Right forelimb (tissue), 1 donor: ENCODE results near the gene EDRF1.
"Not testable (repeated sequence)": the region's sequence is repeated elsewhere in the genome, so short reads cannot be mapped to it uniquely, and the experiment has no call there.

Experiments used
- DNase-seq: peaks from one replicate; pipeline ENCODE4 v3.0.0-alpha.2; 2018

EDRF1 gene

GRCh38 chr10:125707541-125708468 is 11.7 kb upstream of the EDRF1 start:
- DNase-seq = no peak

- DNase-seq = no peak
Measured at GRCh38 chr10:125708971-125709503, 10.5 kb upstream of the EDRF1 start.

- DNase-seq = no peak
Measured at GRCh38 chr10:125709553-125710474, 9.7 kb upstream of the EDRF1 start.

GRCh38 chr10:125711110-125711750 is 8.3 kb upstream of the EDRF1 start:
- no peak for DNase-seq

- DNase-seq = not testable (repeated sequence)
Measured at GRCh38 chr10:125714728-125715127, 4.8 kb upstream of the EDRF1 start.

GRCh38 chr10:125720002-125720382 is 483 bp downstream of the EDRF1 start:
- DNase-seq = no peak

GRCh38 chr10:125721035-125721434 is 1.5 kb downstream of the EDRF1 start:
- no peak for DNase-seq

GRCh38 chr10:125722811-125723210 is 3.3 kb downstream of the EDRF1 start:
- DNase-seq = no peak

GRCh38 chr10:125726914-125727313 is 7.4 kb downstream of the EDRF1 start:
- DNase-seq = no peak

GRCh38 chr10:125727436-125727835 is 7.9 kb downstream of the EDRF1 start:
- no peak for DNase-seq

- no peak for DNase-seq
Measured at GRCh38 chr10:125734148-125734547, 14.6 kb downstream of the EDRF1 start.

- no peak for DNase-seq
Measured at GRCh38 chr10:125734823-125735222, 15.3 kb downstream of the EDRF1 start.

GRCh38 chr10:125738206-125738605 is 18.7 kb downstream of the EDRF1 start:
- DNase-seq = no peak

GRCh38 chr10:125739994-125740679 is 20.6 kb downstream of the EDRF1 start:
- no peak for DNase-seq

GRCh38 chr10:125742465-125742864 is 23.0 kb downstream of the EDRF1 start:
- no peak for DNase-seq

- DNase-seq = no peak
Measured at GRCh38 chr10:125744909-125745308, 25.4 kb downstream of the EDRF1 start.

GRCh38 chr10:125747417-125747816 is 27.9 kb downstream of the EDRF1 start:
- no peak for DNase-seq

GRCh38 chr10:125756196-125756595 is 36.7 kb downstream of the EDRF1 start:
- no peak for DNase-seq

- no peak for DNase-seq
Measured at GRCh38 chr10:125756853-125757487, 37.5 kb downstream of the EDRF1 start.

GRCh38 chr10:125757742-125758141 is 38.2 kb downstream of the EDRF1 start:
- no peak for DNase-seq

- no peak for DNase-seq
Measured at GRCh38 chr10:125761961-125762360, 42.5 kb downstream of the EDRF1 start.
